GM06990 (cell line): ENCODE measurements around the gene PTPN14.

Experiments
- DNase-seq: peaks from one replicate; pipeline ENCODE4 v3.0.0-alpha.2; 2011; ENCODE audit not compliant: insufficient read length; ENCODE audit errors: extremely low read depth
- H3K27me3 ChIP-seq: replicated peaks from 2 replicates; pipeline ENCODE4 v1.6.0; 2011; ENCODE audit warnings: low read length; ENCODE audit not compliant: control insufficient read depth, insufficient read depth
- H3K36me3 ChIP-seq: 2 replicates; pipeline ENCODE4 v1.5.1; 2011; ENCODE audit warnings: low read length; ENCODE audit not compliant: control insufficient read depth, insufficient read depth
- H3K4me3 ChIP-seq: replicated peaks from 2 replicates; pipeline ENCODE4 v1.5.1; 2011; ENCODE audit warnings: low read depth, mild to moderate bottlenecking, control low read depth, low read length
- TF ChIP-seq, protein P1 (sequence below): IDR thresholded peaks from 2 replicates; pipeline ENCODE4 v1.5.1; 2011; ENCODE audit warnings: low read length, control low read depth, mild to moderate bottlenecking, inconsistent platforms; ENCODE audit not compliant: insufficient read depth, poor library complexity, severe bottlenecking

Gene PTPN14

DNA sequence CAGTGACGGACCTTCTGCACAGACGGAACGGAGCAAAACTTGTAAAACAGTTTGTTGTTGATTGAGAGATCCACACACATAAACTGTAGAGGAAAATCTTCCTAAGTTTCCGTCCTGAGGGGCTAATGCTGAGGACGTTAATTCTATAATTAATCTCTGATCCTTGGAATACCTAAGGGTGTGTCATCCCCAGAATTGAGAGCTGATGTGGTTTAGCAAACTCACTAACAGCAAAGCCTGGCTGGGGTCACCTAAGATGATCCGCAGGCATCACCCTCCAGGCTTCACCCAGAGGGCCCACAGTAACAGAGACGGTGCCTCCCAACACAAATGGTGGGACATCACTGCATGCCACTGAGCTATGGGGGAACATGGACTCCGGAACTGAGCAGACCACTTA is 172.9 kb downstream of the PTPN14 start:
- H3K27me3 ChIP-seq: no peaks in the 10 kb centered on the region
- no peak for DNase-seq
- no peak overlapping the region for H3K4me3 ChIP-seq
- no peaks in the 10 kb centered on the region for H3K36me3 ChIP-seq
- TF ChIP-seq, protein P1, sequence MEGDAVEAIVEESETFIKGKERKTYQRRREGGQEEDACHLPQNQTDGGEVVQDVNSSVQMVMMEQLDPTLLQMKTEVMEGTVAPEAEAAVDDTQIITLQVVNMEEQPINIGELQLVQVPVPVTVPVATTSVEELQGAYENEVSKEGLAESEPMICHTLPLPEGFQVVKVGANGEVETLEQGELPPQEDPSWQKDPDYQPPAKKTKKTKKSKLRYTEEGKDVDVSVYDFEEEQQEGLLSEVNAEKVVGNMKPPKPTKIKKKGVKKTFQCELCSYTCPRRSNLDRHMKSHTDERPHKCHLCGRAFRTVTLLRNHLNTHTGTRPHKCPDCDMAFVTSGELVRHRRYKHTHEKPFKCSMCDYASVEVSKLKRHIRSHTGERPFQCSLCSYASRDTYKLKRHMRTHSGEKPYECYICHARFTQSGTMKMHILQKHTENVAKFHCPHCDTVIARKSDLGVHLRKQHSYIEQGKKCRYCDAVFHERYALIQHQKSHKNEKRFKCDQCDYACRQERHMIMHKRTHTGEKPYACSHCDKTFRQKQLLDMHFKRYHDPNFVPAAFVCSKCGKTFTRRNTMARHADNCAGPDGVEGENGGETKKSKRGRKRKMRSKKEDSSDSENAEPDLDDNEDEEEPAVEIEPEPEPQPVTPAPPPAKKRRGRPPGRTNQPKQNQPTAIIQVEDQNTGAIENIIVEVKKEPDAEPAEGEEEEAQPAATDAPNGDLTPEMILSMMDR: no peak

DNA sequence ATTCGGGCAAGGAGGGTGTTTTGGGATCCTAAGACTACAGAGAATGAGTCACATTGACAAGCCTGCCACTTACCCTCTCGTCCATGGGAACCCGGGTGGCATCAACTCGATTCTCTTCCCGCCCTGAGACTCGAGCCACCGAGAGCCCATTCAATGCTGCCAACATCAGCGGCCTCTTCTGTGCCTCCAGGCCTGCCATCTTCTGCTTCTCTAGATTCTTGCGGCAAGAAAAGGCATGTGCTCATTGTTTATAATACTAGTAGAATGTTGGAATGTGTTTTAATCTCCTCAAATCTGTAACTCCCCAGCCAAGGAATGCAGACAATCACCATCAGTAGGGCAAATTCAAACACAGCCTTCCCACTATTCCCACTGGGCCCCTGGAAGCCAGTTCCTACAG is 173.5 kb downstream of the PTPN14 start:
- TF ChIP-seq, protein P1: no peak
- H3K4me3 ChIP-seq: no peak overlapping the region
- no peak for DNase-seq
- no peaks in the 10 kb centered on the region for H3K27me3 ChIP-seq
- no peaks in the 10 kb centered on the region for H3K36me3 ChIP-seq

DNA sequence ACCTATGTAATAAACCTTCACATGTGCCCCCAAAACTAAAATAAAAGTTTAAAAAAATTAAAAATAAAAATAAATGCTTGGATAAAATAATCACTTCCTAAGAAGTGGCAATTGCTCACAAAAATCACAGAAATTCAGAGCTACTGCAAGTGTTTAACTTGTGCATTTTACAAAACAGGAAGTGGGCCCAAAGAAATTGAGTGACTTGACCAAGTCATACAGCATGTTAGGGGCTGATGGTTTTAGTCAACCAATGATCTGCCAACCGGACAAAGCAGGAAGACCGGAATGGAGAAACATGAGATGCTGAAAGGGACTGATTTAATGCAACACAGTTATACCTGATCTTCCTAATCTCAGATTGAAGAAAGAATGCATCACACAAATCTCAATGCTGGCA is 173.9 kb downstream of the PTPN14 start:
- TF ChIP-seq, protein P1: no peak
- Histone ChIP-seq H3K27me3 (no peaks in the 10 kb centered on the region), H3K36me3 (no peaks in the 10 kb centered on the region), H3K4me3 (no peak overlapping the region)
- no peak for DNase-seq

DNA sequence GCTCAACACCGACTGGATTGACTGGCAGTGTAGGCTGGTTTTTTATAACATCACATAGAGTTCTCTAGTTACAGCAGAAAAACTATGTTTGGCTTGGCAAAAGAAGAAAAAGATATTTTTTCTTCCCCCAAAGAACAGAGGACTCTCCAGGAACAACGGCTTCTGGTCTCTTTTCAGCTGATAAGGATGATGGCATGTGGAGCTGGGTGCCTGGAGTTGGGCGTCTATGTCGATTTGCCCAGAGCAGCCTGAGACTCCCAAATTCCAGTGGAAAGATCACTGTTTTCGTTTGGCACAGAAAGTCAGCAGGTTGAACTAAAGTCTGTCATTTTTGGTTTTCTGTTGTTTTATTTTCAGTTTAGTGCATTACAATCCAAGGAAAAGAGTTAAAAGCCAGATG is 179.3 kb downstream of the PTPN14 start:
- no peak for DNase-seq
- H3K27me3 ChIP-seq: no peaks in the 10 kb centered on the region; the same call in 1 of the 2 replicates
- no peak overlapping the region for H3K4me3 ChIP-seq
- no peaks in the 10 kb centered on the region for H3K36me3 ChIP-seq
- TF ChIP-seq, protein P1: no peak

DNA sequence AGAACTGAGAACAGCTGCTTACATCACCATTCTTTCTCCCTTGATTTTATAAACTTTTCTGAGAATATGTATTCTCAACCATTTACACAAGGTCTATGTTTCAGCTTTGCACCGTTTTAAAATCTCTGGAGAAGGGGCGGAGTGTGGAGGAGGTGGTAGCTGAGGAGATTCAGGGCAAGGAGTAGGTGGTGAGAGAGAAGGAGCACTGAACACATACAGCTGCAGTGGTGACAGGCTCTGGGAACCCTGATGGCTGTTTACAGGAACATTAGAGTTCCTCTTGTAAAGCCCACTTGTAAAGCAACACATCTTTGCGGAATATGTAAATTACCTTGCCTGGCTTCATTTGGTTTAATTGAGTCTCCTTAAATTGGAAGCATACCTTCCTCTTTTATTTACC is 180.8 kb downstream of the PTPN14 start:
- TF ChIP-seq, protein P1: no peak
- H3K27me3 ChIP-seq: no peaks in the 10 kb centered on the region; the same call in 1 of the 2 replicates
- no peak for DNase-seq
- no peaks in the 10 kb centered on the region for H3K36me3 ChIP-seq
- H3K4me3 ChIP-seq: no peak overlapping the region

DNA sequence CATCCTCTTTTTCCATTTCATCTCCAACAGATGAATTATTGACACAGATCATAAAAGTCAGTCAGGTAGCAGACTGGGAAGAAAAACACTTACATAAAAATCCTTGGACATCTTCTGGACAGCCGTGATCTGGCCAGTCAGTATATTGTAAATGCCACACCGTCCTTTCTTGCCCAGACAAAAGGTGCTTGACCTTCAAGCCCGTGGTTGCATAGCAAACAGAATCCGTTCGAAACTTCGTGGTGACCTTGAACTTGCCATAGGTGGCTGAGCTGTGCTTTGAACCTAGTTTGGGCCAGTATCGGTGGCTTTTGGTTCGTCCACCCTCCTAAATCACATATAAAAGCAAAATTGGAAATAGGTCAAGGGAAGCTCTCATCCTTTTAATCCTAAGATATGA is 182.0 kb downstream of the PTPN14 start:
- TF ChIP-seq, protein P1: no peak
- Histone ChIP-seq H3K36me3 (no peaks in the 10 kb centered on the region), H3K4me3 (no peak overlapping the region), H3K27me3 (no peaks in the 10 kb centered on the region; the same call in 1 of the 2 replicates)
- no peak for DNase-seq
